OCI-LY7 (cell line): ENCODE data around the gene CTBP2. TPM values are rescaled to one million over a fixed set of nuclear protein-coding genes. Genes with fewer than 3 reads are reported as not detected.

Source experiments
- BruUV-seq: library from RNA; stranded (reverse); fragments of 400-500 nt; replicated peaks from 2 replicates; lab custom pipeline; 2021; lab: Mats Ljungman, UMichigan
- CTCF ChIA-PET: fragments of 300-600 bp; sonication (Branson Sonifier 250); formaldehyde crosslinking; loops from one replicate; lab custom pipeline; 2022; ENCODE audit warnings: antibody characterized with exemption; ENCODE audit not compliant: unreplicated experiment; lab: Charles Lee
- POLR2A ChIA-PET: fragments of 300-600 bp; sonication (Branson Sonifier 250); formaldehyde crosslinking; loops from one replicate; lab custom pipeline; 2022; ENCODE audit warnings: antibody characterized with exemption; lab: Charles Lee
- DNase-seq: peaks from one replicate; pipeline ENCODE4 v3.0.0-alpha.2; 2015; ENCODE audit warnings: low spot score
- H2AFZ ChIP-seq: fragments of 200-600 bp; sonication (generic), shearing (Covaris generic); 2 replicates; pipeline ENCODE4 v1.6.1; 2014; ENCODE audit warnings: mild to moderate bottlenecking, antibody characterized with exemption, low read length, moderate library complexity
- H3K27ac ChIP-seq: fragments of 200-600 bp; sonication (generic); 2 replicates; pipeline ENCODE4 v1.5.1; 2014; ENCODE audit warnings: mixed run types, low read depth, mild to moderate bottlenecking, moderate library complexity, low read length, inconsistent platforms; ENCODE audit not compliant: poor library complexity, severe bottlenecking
- H3K36me3 ChIP-seq: fragments of 200-600 bp; sonication (generic); 2 replicates; pipeline ENCODE4 v1.6.1; 2014; ENCODE audit warnings: mild to moderate bottlenecking, antibody characterized with exemption, low read length, moderate library complexity, mixed read lengths; ENCODE audit not compliant: insufficient read depth
- H3K4me1 ChIP-seq: fragments of 200-600 bp; sonication (generic); 2 replicates; pipeline ENCODE4 v1.5.1; 2014; ENCODE audit warnings: mild to moderate bottlenecking, low read length; ENCODE audit not compliant: insufficient read depth, poor library complexity, severe bottlenecking
- H3K4me2 ChIP-seq: fragments of 200-600 bp; sonication (generic); 2 replicates; pipeline ENCODE4 v1.6.1; 2014; ENCODE audit warnings: mild to moderate bottlenecking, low read length
- H3K4me3 ChIP-seq: fragments of 200-600 bp; sonication (generic); 2 replicates; pipeline ENCODE4 v1.5.1; 2014; ENCODE audit warnings: mild to moderate bottlenecking, low read depth, low read length; ENCODE audit not compliant: poor library complexity, severe bottlenecking
- H3K79me2 ChIP-seq: fragments of 200-600 bp; sonication (generic); 2 replicates; pipeline ENCODE4 v1.6.1; 2016; ENCODE audit warnings: low read depth, mild to moderate bottlenecking, low read length, moderate library complexity, mixed read lengths; ENCODE audit not compliant: insufficient read depth
- H3K9me2 ChIP-seq: fragments of 200-600 bp; sonication (generic); 2 replicates; pipeline ENCODE4 v1.6.1; 2016; ENCODE audit warnings: mild to moderate bottlenecking, low read length, mixed read lengths; ENCODE audit not compliant: insufficient read depth
- H3K9me3 ChIP-seq: fragments of 200-600 bp; sonication (generic); 2 replicates; pipeline ENCODE4 v1.6.1; 2014; ENCODE audit warnings: mild to moderate bottlenecking, mixed run types, low read length, mixed read lengths
- H4K20me1 ChIP-seq: fragments of 200-600 bp; sonication (generic); 2 replicates; pipeline ENCODE4 v1.6.1; 2014; ENCODE audit warnings: mild to moderate bottlenecking, antibody characterized with exemption, low read length, moderate library complexity, mixed read lengths; ENCODE audit not compliant: insufficient read depth
- CTCF ChIP-seq: fragments of 200-600 bp; sonication (generic); conservative IDR thresholded peaks from 2 replicates; pipeline ENCODE4 v1.5.1; 2014; ENCODE audit warnings: mild to moderate bottlenecking, antibody characterized with exemption, low read length, moderate library complexity, mixed read lengths
- EZH2phosphoT487 ChIP-seq: fragments of 200-600 bp; sonication (generic); IDR thresholded peaks from 2 replicates; pipeline ENCODE4 v1.6.1; 2018; ENCODE audit warnings: low read depth, borderline replicate concordance, mild to moderate bottlenecking, mixed run types, antibody characterized with exemption, low read length, moderate library complexity, mixed read lengths
- intact Hi-C: fragments of 100-400 bp; cut with micrococcal nuclease; formaldehyde crosslinking; loops from one replicate; pipeline ENCODE4 v1.10.0; 2022; ENCODE audit not compliant: unreplicated experiment
- total RNA-seq, 2 experiments: library from RNA; depleted of rRNA in 1 of 2; stranded (reverse); fragments of >200 nt in 1 of 2; shearing (Covaris generic) in 1 of 2; gene quantifications; 2 replicates each; pipeline ENCODE4 v1.2.3, GENCODE V29; 2014 to 2022

CTBP2 gene
- total RNA-seq, 2 experiments from 2014 or later: not detected

DNA sequence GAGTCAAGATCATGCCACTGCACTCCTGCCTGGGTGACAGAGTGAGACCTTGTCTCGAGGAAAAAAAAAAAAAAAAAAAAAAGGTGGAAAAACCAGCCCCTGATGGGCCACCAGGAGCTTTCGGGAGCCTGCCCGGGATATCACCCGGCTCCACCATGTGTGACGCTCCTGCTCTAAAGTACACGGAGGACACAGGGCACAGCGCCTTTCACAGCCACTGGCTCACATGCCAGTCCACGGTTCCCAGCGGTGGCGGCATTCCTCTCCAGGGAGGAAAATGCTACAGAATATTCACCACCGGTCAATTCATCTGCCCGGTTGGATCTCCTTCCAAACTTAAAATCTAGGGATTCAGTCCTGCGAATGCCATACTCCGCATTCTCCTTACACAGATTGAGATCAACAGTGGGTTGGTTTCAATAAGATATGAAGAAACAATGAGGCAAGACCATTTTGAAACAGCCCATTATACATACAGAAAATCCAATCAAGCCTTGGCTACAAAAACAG lies 81.2 kb downstream of the CTBP2 start:
- no peaks in the 10 kb centered on the region for H4K20me1 ChIP-seq
- CTCF ChIA-PET: no interaction called here
- TF ChIP-seq EZH2phosphoT487 (no peak), CTCF (no peak)
- H3K4me1 ChIP-seq: no peaks in the 10 kb centered on the region
- no peaks in the 10 kb centered on the region for H3K9me2 ChIP-seq
- H3K36me3 ChIP-seq: no peaks in the 10 kb centered on the region
- H3K27ac ChIP-seq: no peak overlapping the region
- no TSS peak for BruUV-seq
- H3K79me2 ChIP-seq: no peaks in the 10 kb centered on the region
- POLR2A ChIA-PET: no interaction called here
- H3K4me2 ChIP-seq: no peak overlapping the region
- no peak overlapping the region for H2AFZ ChIP-seq
- intact Hi-C loops: no loop called here
- DNase-seq: no peak
- no peaks in the 10 kb centered on the region for H3K9me3 ChIP-seq
- no peak overlapping the region for H3K4me3 ChIP-seq

DNA sequence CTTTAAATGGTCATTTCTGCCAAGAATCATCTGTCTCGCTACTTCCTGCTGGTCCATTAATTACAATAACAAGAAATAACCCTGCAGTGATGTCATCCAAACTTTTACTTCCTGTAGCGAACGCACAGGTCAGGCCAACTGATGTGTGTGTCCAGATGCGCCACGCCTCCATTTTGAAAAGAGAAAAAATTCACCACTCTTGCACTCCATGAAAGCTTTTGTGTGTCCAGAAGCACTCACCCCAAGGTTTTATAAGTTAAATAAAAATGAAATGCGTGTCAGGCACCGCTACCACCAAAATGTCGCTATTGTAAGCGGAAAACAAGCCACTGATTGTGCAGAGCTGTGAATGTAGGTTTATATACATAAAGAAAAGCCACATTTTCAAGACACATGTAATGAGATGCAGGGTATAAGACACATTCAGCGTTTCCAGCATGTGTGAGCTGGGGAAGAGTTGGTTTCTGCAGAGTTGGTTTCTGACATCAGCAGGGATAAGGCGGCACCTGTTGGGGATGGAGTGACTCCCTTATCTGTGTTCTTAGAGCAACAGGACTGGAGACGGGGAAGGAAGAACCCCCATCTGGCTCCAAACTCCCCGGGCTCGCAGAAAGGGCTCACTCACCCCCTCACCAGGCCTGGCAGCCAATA lies 83.3 kb downstream of the CTBP2 start:
- Histone ChIP-seq H3K4me3 (no peak overlapping the region), H3K79me2 (no peaks in the 10 kb centered on the region), H4K20me1 (no peaks in the 10 kb centered on the region), H3K9me2 (no peaks in the 10 kb centered on the region), H2AFZ (no peak overlapping the region), H3K9me3 (no peaks in the 10 kb centered on the region), H3K27ac (no peak overlapping the region), H3K36me3 (no peaks in the 10 kb centered on the region), H3K4me1 (no peaks in the 10 kb centered on the region), H3K4me2 (no peak overlapping the region)
- TF ChIP-seq EZH2phosphoT487: no peak
- no peak for TF ChIP-seq CTCF
- ChIA-PET POLR2A (interaction anchor here (1.3 kb wide), 1 partner anchor 11 kb away, joined by 5 read pairs; no protein-coding TSS in a partner anchor), CTCF (no interaction called here)
- intact Hi-C loops: no loop called here
- BruUV-seq: no TSS peak
- DNase-seq: no peak
